Tibial artery (tissue), 4 donors: ENCODE results near the gene NTHL1.

Source experiments
- DNase-seq, 2 donors: peaks; one replicate each; pipeline ENCODE4 v3.0.0-alpha.2; 2019
- H3K27ac ChIP-seq, 2 donors: fragments of 200-600 bp; sonication (generic) in 1 of 2; 1 replicate in 1 of 2; 2 replicates in 1 of 2; pipeline ENCODE4 v1.5.1; 2018 to 2019; ENCODE audit warnings: mild to moderate bottlenecking in 1 of 2
- H3K27me3 ChIP-seq, 2 donors: fragments of 200-600 bp; sonication (generic) in 1 of 2; one replicate each; pipeline versions ENCODE4 v1.5.1 to v1.6.0; 2016 to 2019
- H3K36me3 ChIP-seq, 3 donors: fragments of 200-600 bp; sonication (generic) in 2 of 3; one replicate each; pipeline ENCODE4 v1.5.1; 2016 to 2019; ENCODE audit warnings: mild to moderate bottlenecking in 2 of 3
- H3K4me1 ChIP-seq, 4 donors: fragments of 200-600 bp; sonication (generic) in 2 of 4; 1 replicate in 3 of 4; 2 replicates in 1 of 4; pipeline ENCODE4 v1.5.1; 2016 to 2019
- H3K4me3 ChIP-seq, 2 donors: fragments of 200-600 bp; sonication (generic) in 1 of 2; 1 replicate in 1 of 2; 2 replicates in 1 of 2; pipeline ENCODE4 v1.5.1; 2018 to 2019; ENCODE audit warnings: mild to moderate bottlenecking in 2 of 2
- H3K9me3 ChIP-seq, 3 donors: fragments of 200-600 bp; sonication (generic) in 1 of 3; one replicate each; pipeline ENCODE4 v1.5.1; 2016 to 2019
- intact Hi-C: fragments of 100-400 bp; cut with DNase I; formaldehyde crosslinking; loops from one replicate; pipeline ENCODE4 v1.15.0; 2023; ENCODE audit warnings: low total_unique reads
- TF ChIP-seq, protein P1 (sequence below), 2 experiments: fragments of 200-600 bp in 1 of 2; fragments of 450-650 bp in 1 of 2; IDR thresholded peaks; one replicate each; pipeline ENCODE4 v1.5.1; 2017 to 2019; ENCODE audit warnings: antibody characterized with exemption in 2 of 2, mild to moderate bottlenecking in 1 of 2, moderate library complexity in 1 of 2

NTHL1 gene

DNA sequence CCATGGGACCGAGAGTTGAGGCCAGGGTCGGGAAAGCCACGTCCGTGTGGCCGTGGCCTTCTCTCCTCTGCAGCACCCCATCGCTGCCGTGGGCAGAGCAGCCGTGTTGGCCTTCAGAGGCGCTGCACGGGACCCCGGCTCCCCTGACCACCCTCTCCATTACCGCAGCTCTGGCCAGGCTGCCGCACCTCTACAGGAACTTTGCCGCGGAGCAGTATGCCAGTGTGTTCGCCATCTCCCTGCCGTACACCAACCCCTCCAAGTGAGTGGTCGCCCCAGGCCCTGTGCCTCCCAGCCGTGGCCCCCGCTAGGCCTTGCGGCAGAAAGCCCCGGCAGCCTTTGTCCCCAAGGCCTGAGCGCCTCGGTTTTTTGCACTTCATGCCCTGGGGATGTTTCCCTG is 28.0 kb upstream of the NTHL1 start:
- Histone ChIP-seq H3K4me3 (no peak overlapping the region), H3K36me3 (peaks cover 53 to 100% (median 94%) of the 10 kb centered on the region in 3 donors), H3K27ac (no peak overlapping the region), H3K9me3 (no peaks in the 10 kb centered on the region), H3K4me1 (no peaks in the 10 kb centered on the region), H3K27me3 (no peaks in the 10 kb centered on the region)
- DNase-seq, result no peak
- intact Hi-C loops, result no loop called here
- TF ChIP-seq, protein P1, sequence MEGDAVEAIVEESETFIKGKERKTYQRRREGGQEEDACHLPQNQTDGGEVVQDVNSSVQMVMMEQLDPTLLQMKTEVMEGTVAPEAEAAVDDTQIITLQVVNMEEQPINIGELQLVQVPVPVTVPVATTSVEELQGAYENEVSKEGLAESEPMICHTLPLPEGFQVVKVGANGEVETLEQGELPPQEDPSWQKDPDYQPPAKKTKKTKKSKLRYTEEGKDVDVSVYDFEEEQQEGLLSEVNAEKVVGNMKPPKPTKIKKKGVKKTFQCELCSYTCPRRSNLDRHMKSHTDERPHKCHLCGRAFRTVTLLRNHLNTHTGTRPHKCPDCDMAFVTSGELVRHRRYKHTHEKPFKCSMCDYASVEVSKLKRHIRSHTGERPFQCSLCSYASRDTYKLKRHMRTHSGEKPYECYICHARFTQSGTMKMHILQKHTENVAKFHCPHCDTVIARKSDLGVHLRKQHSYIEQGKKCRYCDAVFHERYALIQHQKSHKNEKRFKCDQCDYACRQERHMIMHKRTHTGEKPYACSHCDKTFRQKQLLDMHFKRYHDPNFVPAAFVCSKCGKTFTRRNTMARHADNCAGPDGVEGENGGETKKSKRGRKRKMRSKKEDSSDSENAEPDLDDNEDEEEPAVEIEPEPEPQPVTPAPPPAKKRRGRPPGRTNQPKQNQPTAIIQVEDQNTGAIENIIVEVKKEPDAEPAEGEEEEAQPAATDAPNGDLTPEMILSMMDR (IDR thresholded peaks at IDR 0.05), result no peak

DNA sequence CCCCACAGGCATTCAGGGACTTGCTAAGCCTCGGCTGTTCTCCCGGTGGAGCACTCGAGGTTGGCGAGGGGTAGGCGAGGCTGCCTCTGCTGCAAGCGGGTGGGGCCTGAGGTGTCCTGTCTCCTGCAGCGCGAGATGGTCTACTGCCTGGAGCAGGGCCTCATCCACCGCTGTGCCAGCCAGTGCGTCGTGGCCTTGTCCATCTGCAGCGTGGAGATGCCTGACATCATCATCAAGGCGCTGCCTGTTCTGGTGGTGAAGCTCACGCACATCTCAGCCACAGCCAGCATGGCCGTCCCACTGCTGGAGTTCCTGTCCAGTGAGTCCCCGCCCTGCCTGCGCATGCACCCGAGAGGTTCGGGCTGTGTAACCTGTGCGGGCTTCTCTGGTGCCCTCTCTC is 26.4 kb upstream of the NTHL1 start:
- H3K36me3 ChIP-seq, result peaks cover 47 to 100% (median 94%) of the 10 kb centered on the region in 3 donors
- DNase-seq, result no peak
- intact Hi-C loops, result no loop called here

DNA sequence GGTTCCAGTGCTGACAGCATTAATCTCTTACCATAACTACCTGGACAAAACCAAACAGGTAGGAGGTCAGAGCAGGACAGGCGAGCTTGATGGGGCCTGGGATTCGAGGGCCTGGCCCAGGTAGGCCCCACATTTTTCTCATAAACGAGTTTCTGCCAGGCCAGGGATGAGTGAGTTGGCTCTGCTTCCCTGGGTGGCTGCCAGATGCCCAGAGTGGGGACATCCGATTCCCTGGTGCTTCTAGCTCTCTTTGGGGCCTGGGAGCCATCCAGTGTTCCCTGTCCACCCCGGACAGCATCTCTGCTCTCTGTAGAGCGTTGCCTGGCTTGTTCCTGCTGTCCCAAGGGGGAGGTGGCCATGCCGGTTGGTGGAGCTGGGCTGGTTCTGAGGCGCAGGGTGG is 25.3 kb upstream of the NTHL1 start:
- H3K36me3 ChIP-seq, result peaks cover 50 to 100% (median 97%) of the 10 kb centered on the region in 3 donors
- DNase-seq, result no peak
- H3K4me1 ChIP-seq, result no peaks in the 10 kb centered on the region
- TF ChIP-seq, protein P1 (IDR thresholded peaks at IDR 0.05), result no peak
- intact Hi-C loops, result no loop called here
- no peak overlapping the region for H3K27ac ChIP-seq
- no peak overlapping the region for H3K4me3 ChIP-seq
- H3K27me3 ChIP-seq, result no peaks in the 10 kb centered on the region
- H3K9me3 ChIP-seq, result no peaks in the 10 kb centered on the region

More for the DNA sequence above, 26.4 kb upstream of the NTHL1 start:
- Histone ChIP-seq H3K27me3 (no peaks in the 10 kb centered on the region), H3K9me3 (no peaks in the 10 kb centered on the region), H3K4me1 (no peaks in the 10 kb centered on the region), H3K27ac (no peak overlapping the region), H3K4me3 (no peak overlapping the region)
- TF ChIP-seq, protein P1 (IDR thresholded peaks at IDR 0.05), result no peak

DNA sequence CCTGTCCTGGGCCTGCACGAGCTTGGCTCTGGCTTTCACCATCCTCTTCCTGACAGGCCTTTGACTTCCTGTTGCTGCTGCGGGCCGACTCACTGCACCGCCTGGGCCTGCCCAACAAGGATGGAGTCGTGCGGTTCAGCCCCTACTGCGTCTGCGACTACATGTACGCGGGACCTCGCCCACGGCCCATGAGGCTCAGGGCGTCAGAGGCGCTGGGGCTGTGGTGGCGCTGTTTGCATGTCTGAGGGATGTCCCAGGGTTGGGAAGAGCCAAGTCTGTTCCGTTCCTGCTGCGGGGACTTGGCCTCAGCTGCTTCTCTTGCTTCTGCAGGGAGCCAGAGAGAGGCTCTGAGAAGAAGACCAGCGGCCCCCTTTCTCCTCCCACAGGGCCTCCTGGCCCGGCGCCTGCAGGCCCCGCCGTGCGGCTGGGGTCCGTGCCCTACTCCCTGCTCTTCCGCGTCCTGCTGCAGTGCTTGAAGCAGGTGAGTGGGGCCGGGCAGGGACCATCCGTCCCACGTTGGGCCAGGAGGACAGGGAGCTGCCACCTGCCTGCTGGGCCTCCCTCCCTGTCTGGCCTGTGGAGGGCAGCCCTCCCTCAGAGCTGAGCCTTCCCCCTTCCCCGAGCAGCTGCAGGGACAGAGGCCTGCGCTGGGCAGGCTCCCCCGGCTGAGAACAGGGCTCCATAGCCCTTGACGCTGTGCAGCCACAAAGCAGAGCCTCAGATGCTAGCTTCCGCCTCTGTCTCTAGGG is 24.0 kb upstream of the NTHL1 start:
- no peaks in the 10 kb centered on the region for H3K4me1 ChIP-seq
- H3K36me3 ChIP-seq, result peaks cover 52 to 100% (median 89%) of the 10 kb centered on the region in 3 donors
- intact Hi-C loops, result no loop called here
- no peak overlapping the region for H3K4me3 ChIP-seq
- H3K9me3 ChIP-seq, result no peaks in the 10 kb centered on the region
- no peaks in the 10 kb centered on the region for H3K27me3 ChIP-seq
- TF ChIP-seq, protein P1 (IDR thresholded peaks at IDR 0.05), result no peak
- no peak for DNase-seq
- H3K27ac ChIP-seq, result no peak overlapping the region

DNA sequence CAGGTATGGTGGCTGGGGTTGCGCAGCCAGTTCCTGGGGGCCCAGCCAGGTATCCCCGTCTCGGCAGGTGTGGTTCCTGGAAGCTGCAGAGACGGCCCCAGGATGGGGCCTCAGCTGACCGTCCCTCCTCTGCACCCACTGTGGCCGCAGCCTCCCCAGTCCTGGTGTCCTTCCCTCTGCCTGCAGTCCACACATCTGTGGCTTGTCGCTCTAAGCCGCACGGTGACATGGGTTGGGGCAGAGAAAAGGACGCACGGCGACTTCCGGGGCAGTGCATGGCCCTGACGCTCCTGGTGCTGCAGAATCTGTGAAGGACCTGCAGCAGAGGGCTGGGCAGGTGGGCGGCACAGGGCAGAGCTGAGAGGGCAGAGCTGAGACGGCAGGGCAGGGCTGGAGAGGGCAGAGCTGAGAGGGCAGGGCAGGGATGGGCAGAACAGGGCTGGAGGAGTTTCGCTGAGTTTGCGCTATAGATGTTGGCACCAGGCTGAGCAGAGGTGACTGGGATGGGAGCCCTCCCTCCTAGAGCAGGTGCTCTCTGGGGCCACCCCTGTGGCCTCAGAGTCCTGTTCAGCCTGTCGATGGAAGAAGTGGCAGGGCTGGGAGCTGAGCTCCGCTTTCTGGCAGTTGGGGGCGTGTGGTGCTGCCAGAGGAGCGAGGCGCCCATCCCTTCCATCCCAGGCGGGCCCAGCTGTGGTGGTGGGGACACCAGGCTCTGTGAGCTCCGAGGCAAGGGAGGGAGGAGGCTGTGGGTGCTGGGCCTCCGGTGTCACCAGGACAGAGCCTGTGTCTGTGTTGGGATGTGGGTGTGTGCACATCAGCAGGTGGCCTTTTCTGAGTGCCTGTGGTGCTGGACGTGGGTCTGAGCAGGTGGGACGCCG is 23.2 kb upstream of the NTHL1 start:
- Histone ChIP-seq H3K27ac (no peak overlapping the region), H3K36me3 (peaks cover 58 to 100% (median 87%) of the 10 kb centered on the region in 3 donors), H3K9me3 (no peaks in the 10 kb centered on the region), H3K27me3 (no peaks in the 10 kb centered on the region), H3K4me1 (no peaks in the 10 kb centered on the region), H3K4me3 (no peak overlapping the region)
- intact Hi-C loops, result no loop called here
- no peak for DNase-seq
- TF ChIP-seq, protein P1 (IDR thresholded peaks at IDR 0.05), result no peak
